Measurements from ENCODE around the gene VTI1A. TPM values are rescaled to one million over a fixed set of nuclear protein-coding genes. Genes with fewer than 3 reads are reported as not detected.

Gene VTI1A
- total and polyA plus RNA-seq, 2 of the 8 experiments (the other 6 are each of a cell fraction or from before 2014, with no cell fraction given) = 6.0 to 20.0 TPM

DNA sequence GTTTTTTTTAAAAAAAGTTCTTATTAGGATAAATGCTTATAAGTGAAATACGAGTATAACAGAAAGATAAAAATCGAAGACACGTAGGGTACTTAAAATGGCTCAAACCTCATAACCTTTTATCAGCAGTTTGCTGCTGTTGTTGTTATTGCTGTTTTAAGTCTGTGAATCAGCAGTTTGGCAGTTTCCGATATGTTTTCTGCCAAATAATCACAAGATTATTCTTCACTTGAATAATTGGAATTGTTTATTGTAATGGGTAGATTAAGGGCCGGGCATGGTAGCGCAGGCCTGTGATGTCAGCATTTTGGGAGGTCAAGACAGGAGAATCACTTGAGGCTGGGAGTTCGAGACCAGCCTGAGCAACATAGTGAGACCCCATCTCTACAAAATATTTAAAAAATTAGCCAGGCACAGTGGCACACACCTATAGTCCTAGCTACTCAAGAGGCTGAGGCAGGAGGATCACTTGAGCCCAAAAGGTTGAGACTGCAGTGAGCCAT, 177.6 kb downstream of the VTI1A start:
- Histone ChIP-seq H3K9me3 (ENCODE audit: insufficient read depth in 2 of 2, low read depth in 1 of 2, low read length in 1 of 2) (no peaks in the 10 kb centered on the region), H3K27me3 (replicated peaks in 1 of 4; ENCODE audit: control insufficient read depth in 3 of 4, extremely low read depth in 1 of 4, insufficient read depth in 3 of 4, low read length in 3 of 4) (no peaks in the 10 kb centered on the region), H3K23ac (ENCODE audit: insufficient read length) (no peak overlapping the region), H3K27ac (ENCODE audit: low read depth, low read length) (no peak overlapping the region), H4K8ac (ENCODE audit: extremely low read depth, insufficient read depth, low read length) (no peak overlapping the region), H3K18ac (ENCODE audit: extremely low read depth, low read length) (no peak overlapping the region), H4K20me1 (replicated peaks in 1 of 2; ENCODE audit: control insufficient read depth in 1 of 2, insufficient read depth in 2 of 2, low read length in 2 of 2) (no peaks in the 10 kb centered on the region), H3K4me1 (replicated peaks in 1 of 4; ENCODE audit: control insufficient read depth in 3 of 4, insufficient read depth in 4 of 4, low read length in 3 of 4) (peaks cover 0 to 4% (median 0%) of the 10 kb centered on the region in 4 experiments; a peak in 2 of 7 replicates), H2BK15ac (ENCODE audit: low read length) (no peak overlapping the region), H3K4me2 (ENCODE audit: insufficient read depth in 1 of 2, low read depth in 2 of 2, low read length in 2 of 2) (no peak overlapping the region), H3K4ac (replicated peaks; ENCODE audit: insufficient read length, low read depth, low read length) (no peak overlapping the region), H3K9ac (replicated peaks in 1 of 4; ENCODE audit: extremely low read depth in 1 of 4, low read depth in 3 of 4, low read length in 3 of 4) (no peak overlapping the region), H3K36me3 (ENCODE audit: control insufficient read depth in 2 of 4, insufficient read depth in 4 of 4, low read length in 3 of 4) (no peaks in the 10 kb centered on the region), H2BK120ac (replicated peaks; ENCODE audit: low read depth, low read length) (no peak overlapping the region), H2AFZ (ENCODE audit: low read length) (no peak overlapping the region), H4K91ac (replicated peaks; ENCODE audit: insufficient read length, low read length) (no peak overlapping the region), H3K4me3 (ENCODE audit: extremely low read depth in 1 of 4, insufficient read depth in 2 of 4, low read depth in 3 of 4, low read length in 4 of 4) (no peak overlapping the region), H3K56ac (replicated peaks; ENCODE audit: insufficient read length, low read depth, low read length) (no peak overlapping the region), H3K79me2 (ENCODE audit: control insufficient read depth in 1 of 2, insufficient read depth in 2 of 2, low read length in 2 of 2) (no peaks in the 10 kb centered on the region), H2BK5ac (ENCODE audit: low read depth, low read length) (no peak overlapping the region), H3K79me1 (ENCODE audit: low read depth, low read length) (no peaks in the 10 kb centered on the region), H2AK5ac (ENCODE audit: low read depth, low read length) (no peak overlapping the region), H3K23me2 (ENCODE audit: low read depth, low read length) (no peaks in the 10 kb centered on the region), H4K5ac (ENCODE audit: insufficient read length, low read depth, low read length) (no peak overlapping the region), H2BK12ac (ENCODE audit: low read depth, low read length) (no peak overlapping the region), H3K14ac (ENCODE audit: insufficient read length) (no peak overlapping the region), H2BK20ac (ENCODE audit: low read length) (no peak overlapping the region)
- TF ChIP-seq CEBPB (IDR thresholded peaks at IDR 0.05; ENCODE audit: low read depth, low read length) = no peak
- no peak for TF ChIP-seq GABPA (IDR thresholded peaks at IDR 0.05; ENCODE audit: borderline replicate concordance, insufficient read depth, low read length)
- no peak for TF ChIP-seq TCF12 (IDR thresholded peaks at IDR 0.05; ENCODE audit: low read depth, low read length)
- no peak for TF ChIP-seq SUZ12 (IDR thresholded peaks at IDR 0.05; ENCODE audit: low read length)
- no peak for TF ChIP-seq POU5F1 (IDR thresholded peaks at IDR 0.05; ENCODE audit: low read depth, low read length)
- TF ChIP-seq POLR2AphosphoS5 (IDR thresholded peaks at IDR 0.05; ENCODE audit: low read depth, low read length) = no peak
- no peak for TF ChIP-seq PHF8 (conservative IDR thresholded peaks at IDR 0.05; ENCODE audit: low read depth, low read length)
- POLR2A ChIA-PET (ENCODE audit: partially characterized antibody) = no interaction called here
- no peak for DNase-seq (ENCODE audit: low read depth in 1 of 2, low spot score in 2 of 2)
- CTCF ChIA-PET (ENCODE audit: partially characterized antibody) = interaction anchor here (0.6 kb wide), 1 partner anchor 17 kb away, joined by 3 read pairs; no protein-coding TSS in a partner anchor
- no peak for FAIRE-seq
- 96% methylated on average over 7 of the region's 7 CpGs; no CpG with 5 or more reads in 1 of the 2 experiments for WGBS, 2 experiments (ENCODE audit: extremely low coverage in 1 of 2, insufficient coverage in 1 of 2, insufficient read length in 1 of 2, insufficient replicate concordance in 2 of 2, low coverage in 1 of 2, low lambda C conversion rate in 2 of 2, missing lambda C conversion rate in 1 of 2)
